ENCODE data around the gene RGS9BP.
"Not testable (repeated sequence)": the region's sequence is repeated elsewhere in the genome, so short reads cannot be mapped to it uniquely, and the experiment has no call there.

Gene RGS9BP

GRCh38 chr19:32695506-32695905, 19.9 kb downstream of the RGS9BP start:
- DNase-seq (ENCODE audit: low spot score): not testable (repeated sequence)

- DNase-seq (ENCODE audit: low spot score): not testable (repeated sequence)
Observed at GRCh38 chr19:32696771-32697170, 21.1 kb downstream of the RGS9BP start.

- DNase-seq (ENCODE audit: low spot score): not testable (repeated sequence)
Observed at GRCh38 chr19:32700129-32700528, 24.5 kb downstream of the RGS9BP start.

GRCh38 chr19:32702010-32702409, 26.4 kb downstream of the RGS9BP start:
- peak; percentile 49 for DNase-seq (ENCODE audit: low spot score)

- DNase-seq (ENCODE audit: low spot score): not testable (repeated sequence)
Observed at GRCh38 chr19:32704006-32704405, 28.4 kb downstream of the RGS9BP start.

- peak; percentile 42 for DNase-seq (ENCODE audit: low spot score)
Observed at GRCh38 chr19:32708457-32708856, 32.8 kb downstream of the RGS9BP start.

- DNase-seq (ENCODE audit: low spot score): no peak
Observed at GRCh38 chr19:32709032-32709431, 33.4 kb downstream of the RGS9BP start.

- no peak for DNase-seq (ENCODE audit: low spot score)
Observed at GRCh38 chr19:32711747-32712146, 36.1 kb downstream of the RGS9BP start.

- not testable (repeated sequence) for DNase-seq (ENCODE audit: low spot score)
Observed at GRCh38 chr19:32716203-32716602, 40.6 kb downstream of the RGS9BP start.

GRCh38 chr19:32717496-32717895, 41.8 kb downstream of the RGS9BP start:
- no peak for DNase-seq (ENCODE audit: low spot score)

GRCh38 chr19:32718286-32718685, 42.6 kb downstream of the RGS9BP start:
- DNase-seq (ENCODE audit: low spot score): no peak

- DNase-seq (ENCODE audit: low spot score): no peak
Observed at GRCh38 chr19:32719611-32720059, 44.0 kb downstream of the RGS9BP start, which contains the start of gene TDRD12. TDRD12 (plus strand) TSS chr19:32719767; CDS start chr19:32720073, 306 bp downstream.

- no peak for DNase-seq (ENCODE audit: low spot score)
Observed at GRCh38 chr19:32720216-32720935, 44.7 kb downstream of the RGS9BP start.

- no peak for DNase-seq (ENCODE audit: low spot score)
Observed at GRCh38 chr19:32720936-32721250, 45.2 kb downstream of the RGS9BP start.
